AG09309 (cell line): ENCODE measurements around the gene PARD6G.

ENCODE experiments used
- DNase-seq: peaks from one replicate; pipeline ENCODE4 v3.0.0-alpha.2; 2010; ENCODE audit warnings: low read depth
- H3K4me3 ChIP-seq: 2 replicates; pipeline ENCODE4 v1.5.1; 2011; ENCODE audit warnings: mild to moderate bottlenecking, low read depth, low read length, moderate library complexity; ENCODE audit not compliant: control insufficient read depth
- CTCF ChIP-seq: IDR thresholded peaks from 2 replicates; pipeline ENCODE4 v1.5.1; 2011; ENCODE audit warnings: mild to moderate bottlenecking, low read depth, low read length, inconsistent platforms; ENCODE audit not compliant: insufficient read depth, control insufficient read depth; ENCODE audit errors: missing control alignments

The PARD6G gene

GRCh38 chr18:80132180-80132812 lies 115.0 kb downstream of the PARD6G start:
- H3K4me3 ChIP-seq: no peak overlapping the region
- TF ChIP-seq CTCF: no peak
- no peak for DNase-seq

DNA sequence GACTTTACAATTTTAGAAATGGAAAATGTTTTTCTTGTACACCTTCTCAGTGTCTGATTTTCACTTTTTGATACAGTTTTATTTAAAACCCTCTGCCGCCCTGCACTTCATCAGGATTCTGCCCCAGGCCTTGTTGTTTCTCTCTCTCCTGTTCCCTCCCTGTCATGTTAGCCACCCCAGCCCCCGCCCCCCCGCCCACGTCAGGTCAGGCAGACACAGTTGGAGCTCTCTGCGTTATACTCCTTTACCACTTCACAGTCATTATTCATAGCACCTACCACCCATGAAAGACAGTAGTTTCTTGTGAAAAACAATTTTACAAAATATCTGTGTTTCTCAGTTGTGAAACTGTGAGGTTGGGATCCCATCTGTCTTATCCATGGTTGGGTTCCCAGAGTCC lies 116.8 kb downstream of the PARD6G start:
- TF ChIP-seq CTCF: no peak
- no peak overlapping the region for H3K4me3 ChIP-seq
- DNase-seq: no peak

DNA sequence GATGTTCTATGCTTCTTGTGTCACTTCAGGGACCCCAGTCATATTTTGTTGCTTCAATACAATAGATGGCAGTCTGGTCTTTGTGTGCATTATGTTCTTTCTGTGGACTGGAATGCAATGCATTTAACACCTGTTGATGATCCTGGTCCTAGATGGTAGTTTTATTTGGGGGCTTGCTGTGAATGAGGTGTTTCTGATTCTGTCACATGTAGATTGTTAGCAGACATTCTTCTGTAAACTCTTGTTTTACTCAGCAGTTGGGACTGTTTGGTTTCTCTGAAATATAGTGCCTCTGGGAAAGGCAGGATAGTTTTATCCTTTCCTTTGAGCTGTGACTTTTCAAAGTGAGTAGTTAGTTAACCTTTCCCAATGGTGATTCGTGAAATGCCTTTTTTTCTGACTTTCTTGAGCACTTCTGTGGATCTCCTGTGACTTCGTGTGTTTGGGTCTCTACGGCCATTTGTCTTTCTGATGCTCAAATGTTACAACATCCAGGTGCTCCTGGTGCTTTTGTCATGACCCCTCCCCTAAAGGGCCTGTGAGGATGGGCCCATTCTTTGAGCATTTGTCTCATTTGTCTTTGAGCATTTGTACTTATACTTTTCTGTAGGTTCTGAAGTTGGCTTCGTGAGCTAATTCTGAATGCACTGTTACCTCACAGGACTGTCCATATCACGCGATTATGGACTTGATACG lies 117.5 kb downstream of the PARD6G start:
- no peak overlapping the region for H3K4me3 ChIP-seq
- no peak for DNase-seq
- no peak for TF ChIP-seq CTCF

DNA sequence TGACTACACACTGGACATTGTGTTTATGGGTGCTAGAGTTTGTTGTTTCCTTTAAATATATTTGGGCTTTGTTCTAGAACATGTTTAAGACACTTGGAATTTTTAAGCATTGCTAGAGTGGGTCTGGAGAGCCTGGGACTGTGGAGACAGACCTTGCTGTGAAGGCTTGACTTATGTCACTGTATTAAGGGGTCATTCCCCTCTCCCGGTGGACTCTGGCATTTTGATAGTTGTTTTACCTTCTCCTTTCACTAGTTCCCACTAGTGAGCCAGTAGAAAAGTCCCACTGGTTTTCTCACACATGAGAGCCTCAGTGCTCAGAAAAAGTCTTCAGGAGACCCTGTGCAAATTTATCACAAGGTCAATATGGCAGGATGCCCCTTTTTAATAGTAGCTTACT lies 119.7 kb downstream of the PARD6G start:
- DNase-seq: no peak
- no peak overlapping the region for H3K4me3 ChIP-seq
- no peak for TF ChIP-seq CTCF

GRCh38 chr18:80126797-80127196 lies 120.5 kb downstream of the PARD6G start:
- DNase-seq: no peak
- TF ChIP-seq CTCF: no peak
- H3K4me3 ChIP-seq: no peak overlapping the region

- no peak overlapping the region for H3K4me3 ChIP-seq
- TF ChIP-seq CTCF: no peak
- DNase-seq: no peak
These were observed 123.2 kb downstream of the PARD6G start for GRCh38 chr18:80124131-80124530.

- no peak for DNase-seq
- H3K4me3 ChIP-seq: no peak overlapping the region
- TF ChIP-seq CTCF: no peak
These were observed 126.4 kb downstream of the PARD6G start for GRCh38 chr18:80120932-80121331.
